ENCODE data around the gene DDX11.
"Not testable (repeated sequence)": the region's sequence is repeated elsewhere in the genome, so short reads cannot be mapped to it uniquely, and the experiment has no call there.

The DDX11 gene

DNA sequence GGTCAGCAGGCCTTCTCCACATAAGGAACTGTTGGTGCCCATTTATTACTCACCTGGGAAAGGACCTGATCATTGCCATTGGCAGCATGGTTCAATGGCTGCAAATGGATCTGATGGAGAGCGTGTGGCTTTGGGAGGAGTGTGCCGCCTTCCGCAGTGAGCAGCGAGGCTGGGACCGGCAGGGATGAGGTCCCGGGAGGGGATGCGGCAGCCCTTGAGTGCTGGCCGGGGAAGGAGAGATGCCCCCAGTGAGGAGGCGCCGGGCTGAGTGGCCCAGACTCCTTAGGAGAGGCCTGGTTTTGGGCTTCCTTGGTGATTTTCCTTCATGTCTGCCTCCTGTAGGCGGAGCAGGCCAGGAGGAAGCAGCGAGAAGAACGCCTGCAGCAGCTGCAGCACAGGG, 10.6 kb downstream of the DDX11 start:
- not testable (repeated sequence) for H2AK5ac ChIP-seq (ENCODE audit: low read depth, low read length); H3K27me3 ChIP-seq (ENCODE audit: control insufficient read depth in 3 of 3, insufficient read depth in 3 of 3, low read depth in 1 of 3, low read length in 3 of 3); DNase-seq (ENCODE audit: low spot score); H3K4me1 ChIP-seq (ENCODE audit: control insufficient read depth in 2 of 2, insufficient read depth in 1 of 2, low read depth in 1 of 2, low read length in 2 of 2); H2BK15ac ChIP-seq (ENCODE audit: low read length); H3K4ac ChIP-seq (ENCODE audit: low read length); H2AFZ ChIP-seq (ENCODE audit: low read length); H3K4me2 ChIP-seq (ENCODE audit: insufficient read depth, low read length, poor library complexity, severe bottlenecking); H4K8ac ChIP-seq (ENCODE audit: low read depth, low read length); H2BK120ac ChIP-seq (ENCODE audit: low read depth, low read length); H3K79me1 ChIP-seq (ENCODE audit: low read depth, low read length); H4K91ac ChIP-seq (ENCODE audit: low read depth, low read length, poor library complexity); H2BK5ac ChIP-seq (ENCODE audit: low read length); H3K9ac ChIP-seq (ENCODE audit: low read depth, low read length, poor library complexity); H3K23ac ChIP-seq (ENCODE audit: low read depth, low read length, poor library complexity); H3K27ac ChIP-seq (replicated peaks; ENCODE audit: low read length); H2BK12ac ChIP-seq (ENCODE audit: low read length); H3K9me3 ChIP-seq (replicated peaks in 1 of 2; ENCODE audit: control insufficient read depth in 2 of 2, insufficient read depth in 1 of 2, low read depth in 1 of 2, low read length in 2 of 2); H3K18ac ChIP-seq (ENCODE audit: low read length); H3K4me3 ChIP-seq (ENCODE audit: low read length in 2 of 2); H3K14ac ChIP-seq (ENCODE audit: low read length)
- WGBS, 2 donors (ENCODE audit: extremely low coverage in 2 of 2, insufficient read length in 2 of 2, insufficient replicate concordance in 1 of 2) = no CpG with 5 or more reads among the region's 13 CpGs
- peaks cover 16 to 76% of the 10 kb centered on the region in 2 donors for H3K36me3 ChIP-seq (replicated peaks in 1 of 2; ENCODE audit: control insufficient read depth in 2 of 2, insufficient read depth in 2 of 2, low read length in 2 of 2)

DNA sequence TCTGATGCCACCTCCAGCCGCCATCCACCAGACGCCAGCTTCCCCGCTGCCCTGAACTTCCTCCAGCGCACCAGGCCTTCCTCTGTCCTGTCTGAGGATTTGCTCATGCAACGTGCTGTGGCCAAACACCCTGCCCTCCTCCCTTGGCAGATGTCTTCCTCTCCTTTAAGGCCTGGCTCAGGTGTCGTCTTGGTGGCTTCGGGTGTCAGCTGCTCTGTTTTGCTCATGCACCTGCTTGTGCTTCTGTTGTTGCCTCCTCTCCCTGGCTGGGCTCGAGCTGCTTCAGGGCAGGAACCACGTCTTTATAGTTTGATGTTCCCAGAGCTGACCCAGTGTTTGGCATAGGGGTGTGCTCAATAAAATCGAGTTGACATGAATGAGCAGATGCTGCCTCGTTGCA, 12.4 kb downstream of the DDX11 start:
- not testable (repeated sequence) for H4K91ac ChIP-seq (ENCODE audit: low read depth, low read length, poor library complexity); H2BK120ac ChIP-seq (ENCODE audit: low read depth, low read length); H3K4me2 ChIP-seq (ENCODE audit: insufficient read depth, low read length, poor library complexity, severe bottlenecking); H3K9me3 ChIP-seq (replicated peaks in 1 of 2; ENCODE audit: control insufficient read depth in 2 of 2, insufficient read depth in 1 of 2, low read depth in 1 of 2, low read length in 2 of 2); H3K79me1 ChIP-seq (ENCODE audit: low read depth, low read length); H2AFZ ChIP-seq (ENCODE audit: low read length); H3K14ac ChIP-seq (ENCODE audit: low read length); H2BK15ac ChIP-seq (ENCODE audit: low read length); H3K18ac ChIP-seq (ENCODE audit: low read length); H3K23ac ChIP-seq (ENCODE audit: low read depth, low read length, poor library complexity); H3K4me3 ChIP-seq (ENCODE audit: low read length in 2 of 2); H2BK12ac ChIP-seq (ENCODE audit: low read length); H3K4ac ChIP-seq (ENCODE audit: low read length); H3K27ac ChIP-seq (replicated peaks; ENCODE audit: low read length); H2BK5ac ChIP-seq (ENCODE audit: low read length); H3K4me1 ChIP-seq (ENCODE audit: control insufficient read depth in 2 of 2, insufficient read depth in 1 of 2, low read depth in 1 of 2, low read length in 2 of 2); DNase-seq (ENCODE audit: low spot score); H3K27me3 ChIP-seq (ENCODE audit: control insufficient read depth in 3 of 3, insufficient read depth in 3 of 3, low read depth in 1 of 3, low read length in 3 of 3); H3K9ac ChIP-seq (ENCODE audit: low read depth, low read length, poor library complexity); H2AK5ac ChIP-seq (ENCODE audit: low read depth, low read length); H4K8ac ChIP-seq (ENCODE audit: low read depth, low read length)
- WGBS, 2 donors (ENCODE audit: extremely low coverage in 2 of 2, insufficient read length in 2 of 2, insufficient replicate concordance in 1 of 2) = no CpG with 5 or more reads among the region's 11 CpGs
- peaks cover 18 to 80% of the 10 kb centered on the region in 2 donors for H3K36me3 ChIP-seq (replicated peaks in 1 of 2; ENCODE audit: control insufficient read depth in 2 of 2, insufficient read depth in 2 of 2, low read length in 2 of 2)

DNA sequence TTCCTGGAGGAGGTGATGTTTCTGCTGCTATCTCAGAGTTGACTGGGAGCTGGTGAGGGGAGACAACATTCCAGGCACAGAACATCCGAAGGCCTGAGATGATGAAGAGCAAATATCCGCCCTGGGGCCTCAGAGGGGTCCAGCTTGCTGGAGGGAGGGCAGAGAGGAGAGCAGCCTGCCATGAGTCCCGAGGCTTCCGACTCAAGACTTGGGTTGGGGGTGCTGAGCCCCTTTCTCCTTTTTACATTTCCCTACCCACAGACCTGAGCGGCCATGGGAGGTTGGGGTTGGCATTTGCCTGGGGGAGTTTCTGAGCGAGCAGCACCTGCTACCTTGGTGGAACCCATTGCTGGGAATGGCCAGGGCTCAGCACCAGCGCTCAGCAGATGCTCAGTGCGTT, 13.8 kb downstream of the DDX11 start:
- H3K4me3 ChIP-seq (ENCODE audit: low read length in 2 of 2); H2BK12ac ChIP-seq (ENCODE audit: low read length); H2BK120ac ChIP-seq (ENCODE audit: low read depth, low read length); H3K79me1 ChIP-seq (ENCODE audit: low read depth, low read length); H3K4ac ChIP-seq (ENCODE audit: low read length); H2AFZ ChIP-seq (ENCODE audit: low read length); DNase-seq (ENCODE audit: low spot score); H3K23ac ChIP-seq (ENCODE audit: low read depth, low read length, poor library complexity); H3K4me1 ChIP-seq (ENCODE audit: control insufficient read depth in 2 of 2, insufficient read depth in 1 of 2, low read depth in 1 of 2, low read length in 2 of 2); H2BK15ac ChIP-seq (ENCODE audit: low read length); H3K4me2 ChIP-seq (ENCODE audit: insufficient read depth, low read length, poor library complexity, severe bottlenecking); H4K8ac ChIP-seq (ENCODE audit: low read depth, low read length); H3K14ac ChIP-seq (ENCODE audit: low read length); H3K27me3 ChIP-seq (ENCODE audit: control insufficient read depth in 3 of 3, insufficient read depth in 3 of 3, low read depth in 1 of 3, low read length in 3 of 3); H3K9ac ChIP-seq (ENCODE audit: low read depth, low read length, poor library complexity); H4K91ac ChIP-seq (ENCODE audit: low read depth, low read length, poor library complexity); H2AK5ac ChIP-seq (ENCODE audit: low read depth, low read length); H2BK5ac ChIP-seq (ENCODE audit: low read length); H3K18ac ChIP-seq (ENCODE audit: low read length); H3K9me3 ChIP-seq (replicated peaks in 1 of 2; ENCODE audit: control insufficient read depth in 2 of 2, insufficient read depth in 1 of 2, low read depth in 1 of 2, low read length in 2 of 2); H3K27ac ChIP-seq (replicated peaks; ENCODE audit: low read length): not testable (repeated sequence)
- no CpG with 5 or more reads among the region's 8 CpGs for WGBS, 2 donors (ENCODE audit: extremely low coverage in 2 of 2, insufficient read length in 2 of 2, insufficient replicate concordance in 1 of 2)
- H3K36me3 ChIP-seq (replicated peaks in 1 of 2; ENCODE audit: control insufficient read depth in 2 of 2, insufficient read depth in 2 of 2, low read length in 2 of 2) = peaks cover 15 to 87% of the 10 kb centered on the region in 2 donors

DNA sequence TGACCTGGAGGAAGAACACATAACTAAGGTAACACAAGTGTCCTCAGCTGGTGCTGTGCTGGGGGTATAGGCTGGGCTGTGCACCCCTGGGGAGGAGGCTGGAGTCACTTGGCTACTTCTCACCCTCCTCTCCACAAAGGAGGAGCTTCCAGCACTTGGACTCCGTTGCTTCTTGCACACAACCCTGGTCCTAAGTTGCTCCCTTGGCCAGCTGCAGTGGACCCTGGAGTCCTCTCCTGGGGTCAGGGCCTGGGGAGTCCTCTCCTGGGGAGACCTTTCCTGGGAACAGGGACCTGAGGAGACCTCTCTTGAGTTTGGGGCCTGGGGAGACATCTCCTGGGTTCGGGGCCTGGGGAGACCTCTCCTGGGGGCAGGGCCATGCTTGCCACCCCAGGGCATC, 14.3 kb downstream of the DDX11 start:
- not testable (repeated sequence) for H4K8ac ChIP-seq (ENCODE audit: low read depth, low read length); H4K91ac ChIP-seq (ENCODE audit: low read depth, low read length, poor library complexity); H3K4ac ChIP-seq (ENCODE audit: low read length); H3K79me1 ChIP-seq (ENCODE audit: low read depth, low read length); H2BK12ac ChIP-seq (ENCODE audit: low read length); H3K18ac ChIP-seq (ENCODE audit: low read length); H3K27ac ChIP-seq (replicated peaks; ENCODE audit: low read length); H2BK120ac ChIP-seq (ENCODE audit: low read depth, low read length); H2AFZ ChIP-seq (ENCODE audit: low read length); H2BK5ac ChIP-seq (ENCODE audit: low read length); DNase-seq (ENCODE audit: low spot score); H3K9me3 ChIP-seq (replicated peaks in 1 of 2; ENCODE audit: control insufficient read depth in 2 of 2, insufficient read depth in 1 of 2, low read depth in 1 of 2, low read length in 2 of 2); H3K23ac ChIP-seq (ENCODE audit: low read depth, low read length, poor library complexity); H2BK15ac ChIP-seq (ENCODE audit: low read length); H2AK5ac ChIP-seq (ENCODE audit: low read depth, low read length); H3K27me3 ChIP-seq (ENCODE audit: control insufficient read depth in 3 of 3, insufficient read depth in 3 of 3, low read depth in 1 of 3, low read length in 3 of 3); H3K9ac ChIP-seq (ENCODE audit: low read depth, low read length, poor library complexity); H3K4me2 ChIP-seq (ENCODE audit: insufficient read depth, low read length, poor library complexity, severe bottlenecking); H3K4me3 ChIP-seq (ENCODE audit: low read length in 2 of 2); H3K4me1 ChIP-seq (ENCODE audit: control insufficient read depth in 2 of 2, insufficient read depth in 1 of 2, low read depth in 1 of 2, low read length in 2 of 2); H3K14ac ChIP-seq (ENCODE audit: low read length)
- H3K36me3 ChIP-seq (replicated peaks in 1 of 2; ENCODE audit: control insufficient read depth in 2 of 2, insufficient read depth in 2 of 2, low read length in 2 of 2) = peaks cover 15 to 86% of the 10 kb centered on the region in 2 donors
- WGBS, 2 donors (ENCODE audit: extremely low coverage in 2 of 2, insufficient read length in 2 of 2, insufficient replicate concordance in 1 of 2) = no CpG with 5 or more reads among the region's 2 CpGs
